ENCODE measurements around the gene PVALEF.

PVALEF gene

DNA sequence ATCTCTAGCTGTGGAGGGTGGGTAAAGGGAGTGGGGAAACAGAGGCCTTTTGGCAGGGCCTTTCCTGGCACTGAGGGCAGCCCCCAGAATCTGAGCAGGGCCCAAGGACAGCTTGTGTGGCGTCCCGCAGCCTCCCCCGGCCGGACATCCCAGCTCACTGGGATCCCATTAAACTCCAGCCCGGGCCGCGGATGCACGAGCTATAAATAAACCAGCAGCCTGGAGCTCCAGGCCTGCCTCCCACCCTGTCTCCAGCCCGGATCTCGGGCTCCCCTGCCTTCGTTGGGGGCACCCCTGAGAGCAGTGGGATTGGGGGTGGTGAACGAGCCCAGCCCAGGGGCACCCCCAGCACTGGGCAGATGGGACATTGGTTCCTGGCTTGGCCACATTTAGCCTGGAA, 14.6 kb downstream of the PVALEF start:
- DNase-seq (ENCODE audit: extremely low spot score, insufficient read length, low read depth), result no peak

DNA sequence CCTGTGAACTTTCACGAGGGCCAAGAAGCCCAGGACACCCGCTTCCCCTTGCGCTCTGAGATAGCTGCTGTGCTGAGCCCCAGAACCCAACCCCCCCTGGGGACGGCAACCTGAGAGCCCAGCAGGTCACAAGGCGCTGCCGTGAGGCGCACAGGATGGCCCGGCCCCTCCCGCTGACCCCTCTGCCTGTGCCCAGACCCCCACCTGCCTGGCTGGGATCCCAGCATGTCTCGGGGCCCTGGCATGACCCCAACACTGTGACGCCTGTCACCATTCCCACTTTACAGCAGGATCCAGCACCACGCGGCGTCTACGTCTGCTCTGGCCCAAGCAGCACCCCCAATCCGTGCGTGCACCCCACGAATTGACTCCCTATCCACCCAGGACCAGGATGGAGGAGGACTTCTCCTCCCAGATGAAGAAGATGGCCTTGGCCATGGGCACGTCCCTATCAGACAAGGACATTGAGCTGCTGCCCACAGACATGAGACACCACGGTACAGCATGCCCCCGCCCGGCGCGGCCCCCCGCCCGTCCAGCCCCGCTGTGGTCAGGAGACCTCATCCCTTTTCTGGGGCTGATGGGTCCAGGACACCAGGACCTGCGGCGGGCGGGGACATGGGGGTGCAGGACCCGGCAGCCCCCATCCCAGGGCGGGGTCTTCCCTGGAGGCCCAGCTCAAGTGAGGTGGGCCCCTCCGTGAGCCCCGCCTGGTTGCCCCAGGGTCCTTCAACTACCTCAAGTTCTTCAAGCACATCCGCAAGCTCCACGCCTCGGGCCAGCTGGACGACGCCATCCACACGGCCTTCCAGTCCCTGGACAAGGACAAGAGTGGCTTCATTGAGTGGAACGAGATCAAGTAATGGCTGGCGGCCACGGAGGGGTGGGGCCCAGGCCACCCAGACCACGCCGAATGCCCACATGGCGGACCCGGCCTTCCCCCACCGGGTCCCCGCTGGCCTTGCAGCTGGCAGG, 15.8 kb downstream of the PVALEF start:
- DNase-seq (ENCODE audit: extremely low spot score, insufficient read length, low read depth) (no peak), FAIRE-seq (no peak)

More for the DNA sequence above, 14.6 kb downstream of the PVALEF start:
- no peak for FAIRE-seq

GRCh38 chr17:81181811-81182185, 16.5 kb downstream of the PVALEF start:
- no peak for FAIRE-seq

GRCh38 chr17:81182596-81182995, 17.3 kb downstream of the PVALEF start:
- FAIRE-seq (no peak), DNase-seq (ENCODE audit: extremely low spot score, insufficient read length, low read depth) (no peak)

More at GRCh38 chr17:81181811-81182185, 16.5 kb downstream of the PVALEF start:
- DNase-seq (ENCODE audit: extremely low spot score, insufficient read length, low read depth), result no peak

DNA sequence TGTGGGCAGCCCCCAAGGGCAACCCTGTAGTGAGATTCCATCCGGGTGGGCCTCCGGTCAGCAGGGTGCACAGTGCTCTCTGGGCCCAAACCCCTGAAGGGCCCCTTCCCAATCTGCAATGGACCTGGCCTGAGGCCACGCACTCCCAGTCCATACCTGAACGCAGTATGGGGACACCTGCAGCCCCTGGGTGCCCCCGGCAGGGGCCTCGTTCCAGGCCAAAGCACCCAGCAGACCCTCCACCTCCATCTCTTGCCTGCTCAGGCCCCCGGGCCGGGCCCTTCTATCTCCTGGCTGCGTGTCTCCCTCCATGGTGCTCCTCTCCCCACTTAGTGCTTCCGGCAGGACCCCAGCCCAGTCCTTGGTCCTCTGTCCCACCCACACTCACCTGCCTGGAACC, 18.0 kb downstream of the PVALEF start:
- no peak for FAIRE-seq

DNA sequence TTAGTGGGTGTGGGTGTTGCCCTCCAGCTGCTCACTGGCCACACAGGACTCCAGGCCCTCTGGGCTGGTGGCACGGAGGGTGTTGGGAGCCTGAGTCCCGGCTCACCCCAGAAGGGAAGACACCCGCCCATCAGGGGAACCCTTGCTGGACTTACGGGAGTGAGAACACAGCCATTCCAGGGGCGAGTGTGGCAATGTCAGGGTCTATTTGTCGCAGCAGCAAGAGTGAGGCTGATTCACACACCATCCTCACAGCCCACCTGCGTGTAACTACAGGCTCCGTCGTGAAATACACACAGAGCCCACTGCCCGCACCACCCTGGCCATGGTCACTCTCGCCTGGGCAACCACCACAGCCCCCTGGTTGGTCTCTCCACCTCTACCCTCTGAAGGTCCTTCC, 18.5 kb downstream of the PVALEF start:
- FAIRE-seq (no peak), DNase-seq (ENCODE audit: extremely low spot score, insufficient read length, low read depth) (no peak)

More for the DNA sequence above, 18.0 kb downstream of the PVALEF start:
- DNase-seq (ENCODE audit: extremely low spot score, insufficient read length, low read depth), result no peak

- DNase-seq (ENCODE audit: extremely low spot score, insufficient read length, low read depth), result no peak
- FAIRE-seq, result no peak
Measured at GRCh38 chr17:81184555-81184954, 19.2 kb downstream of the PVALEF start.

GRCh38 chr17:81186203-81186602, 20.9 kb downstream of the PVALEF start:
- DNase-seq (ENCODE audit: extremely low spot score, insufficient read length, low read depth), result no peak
- FAIRE-seq, result no peak

DNA sequence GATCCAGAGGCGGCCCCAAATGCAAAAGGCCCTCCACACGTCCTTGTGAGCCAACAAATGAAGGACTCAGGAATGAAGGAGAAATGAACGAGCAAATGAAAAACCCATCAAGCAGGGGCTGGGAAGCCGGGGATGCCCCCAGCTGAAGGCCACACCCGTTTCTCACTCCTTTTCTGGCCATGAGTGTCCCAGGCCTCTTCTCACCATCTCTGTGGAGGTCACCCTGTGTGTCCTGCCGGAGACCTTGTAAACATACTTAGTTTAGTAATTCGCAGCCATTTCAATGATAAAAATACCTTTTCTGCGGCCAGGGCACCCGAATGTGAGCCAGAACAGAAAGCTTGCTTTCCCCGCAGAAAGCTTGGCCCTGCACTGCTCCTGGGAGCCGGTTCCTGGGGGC, 21.8 kb downstream of the PVALEF start:
- FAIRE-seq (no peak), DNase-seq (ENCODE audit: extremely low spot score, insufficient read length, low read depth) (no peak)

DNA sequence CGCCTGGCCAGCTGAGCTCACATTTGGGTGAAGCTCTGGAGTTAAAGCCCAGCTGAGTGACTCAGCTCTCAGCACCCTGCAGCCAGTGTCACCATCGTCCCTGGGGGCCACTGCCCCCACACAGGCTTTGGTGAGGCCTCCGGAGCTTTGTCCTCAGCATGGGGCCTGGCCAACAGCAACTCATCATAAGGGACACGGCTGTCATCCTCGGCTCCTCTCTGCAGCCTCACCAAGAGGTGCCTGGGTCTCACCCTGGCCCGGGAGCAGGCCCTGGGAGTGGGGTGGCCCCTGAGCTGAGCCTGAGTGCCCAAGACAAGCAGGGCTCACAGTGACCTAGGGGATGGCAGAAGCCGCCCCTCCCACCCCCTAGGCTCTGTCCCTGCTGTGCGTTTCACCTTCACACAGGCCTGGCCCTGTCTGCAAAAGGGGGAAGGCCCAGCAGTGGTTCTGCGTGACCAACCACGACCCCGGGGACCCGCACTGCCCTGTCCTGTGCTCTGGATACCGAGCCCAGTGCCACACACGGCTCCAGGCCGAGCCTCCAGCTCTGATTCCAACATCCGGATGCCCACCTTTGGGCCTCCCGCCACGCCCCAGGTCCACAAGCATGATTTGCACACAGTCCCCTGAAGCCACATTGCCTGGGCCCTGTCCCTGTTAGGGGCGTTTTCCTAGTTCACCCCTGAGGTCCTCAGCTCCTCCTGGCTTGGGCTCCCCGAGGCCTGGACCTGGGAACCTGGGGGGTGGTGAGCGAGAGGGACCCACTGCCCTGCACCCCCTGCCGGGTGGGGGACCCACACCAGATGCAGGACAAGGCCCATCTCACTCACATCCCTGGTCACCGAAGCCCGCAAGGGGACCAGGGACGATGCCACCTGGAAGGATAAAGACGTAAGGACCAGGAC, 22.5 kb downstream of the PVALEF start:
- FAIRE-seq, result no peak

GRCh38 chr17:81188491-81188840, 23.2 kb downstream of the PVALEF start:
- DNase-seq (ENCODE audit: extremely low spot score, insufficient read length, low read depth), result no peak
- no peak for FAIRE-seq

More for the DNA sequence above, 22.5 kb downstream of the PVALEF start:
- no peak for DNase-seq (ENCODE audit: extremely low spot score, insufficient read length, low read depth)

GRCh38 chr17:81189016-81189415, 23.7 kb downstream of the PVALEF start:
- DNase-seq (ENCODE audit: extremely low spot score, insufficient read length, low read depth) (no peak), FAIRE-seq (no peak)

GRCh38 chr17:81189670-81190530, 24.6 kb downstream of the PVALEF start:
- no peak for DNase-seq (ENCODE audit: extremely low spot score, insufficient read length, low read depth)
- FAIRE-seq, result no peak

- DNase-seq (ENCODE audit: extremely low spot score, insufficient read length, low read depth), result no peak
- no peak for FAIRE-seq
Measured at GRCh38 chr17:81190591-81190990, 25.3 kb downstream of the PVALEF start.

DNA sequence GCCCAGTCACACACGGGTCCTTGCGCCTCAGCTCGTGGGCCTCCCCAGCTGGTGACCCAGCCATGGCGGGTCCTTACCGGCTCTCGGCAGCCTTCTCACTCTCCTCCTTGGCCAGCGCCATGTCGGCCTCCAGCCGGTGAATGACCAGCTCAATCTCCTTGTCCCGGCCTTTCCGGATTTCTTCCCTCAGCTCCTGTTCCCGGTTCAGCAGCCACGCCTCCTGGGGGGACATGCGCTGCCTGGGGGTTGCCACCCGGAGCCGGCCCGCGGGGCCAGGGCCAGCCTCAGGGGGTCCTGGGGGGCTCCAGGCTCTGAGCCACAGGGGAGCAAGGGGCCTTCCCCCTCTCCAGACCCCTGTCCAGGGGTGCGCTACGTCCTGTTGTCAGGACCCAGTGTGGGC, 25.8 kb downstream of the PVALEF start:
- DNase-seq (ENCODE audit: extremely low spot score, insufficient read length, low read depth) (no peak), FAIRE-seq (no peak)

- FAIRE-seq (no peak), DNase-seq (ENCODE audit: extremely low spot score, insufficient read length, low read depth) (no peak)
Measured at GRCh38 chr17:81191646-81192045, 26.3 kb downstream of the PVALEF start.

- DNase-seq (ENCODE audit: extremely low spot score, insufficient read length, low read depth) (no peak), FAIRE-seq (no peak)
Measured at GRCh38 chr17:81192386-81193050, 27.2 kb downstream of the PVALEF start.

- DNase-seq (ENCODE audit: extremely low spot score, insufficient read length, low read depth), result no peak
- FAIRE-seq, result no peak
Measured at GRCh38 chr17:81193051-81193410, 27.7 kb downstream of the PVALEF start.

GRCh38 chr17:81193470-81194224, 28.3 kb downstream of the PVALEF start:
- DNase-seq (ENCODE audit: extremely low spot score, insufficient read length, low read depth) (no peak), FAIRE-seq (no peak)

Measured in GM18507 (cell line).